WTC11 (cell line): ENCODE measurements around the gene CHTF18. TPM values are rescaled to one million over a fixed set of nuclear protein-coding genes. Genes with fewer than 3 reads are reported as not detected.

Source experiments
- ATAC-seq: fragments of 200-7000 bp; cut with Tn5 transposase; 2 replicates; pipeline ENCODE4 v1.10.0; 2021; ENCODE audit warnings: mild to moderate bottlenecking, moderate library complexity
- CTCF ChIA-PET: fragments of 300-600 bp; sonication (Branson Sonifier 250); formaldehyde crosslinking; loops from one replicate; lab custom pipeline; 2021; ENCODE audit warnings: antibody characterized with exemption; lab: Charles Lee
- POLR2A ChIA-PET: fragments of 350-600 bp; sonication (Branson Sonifier 250); formaldehyde crosslinking; loops from one replicate; lab custom pipeline; 2021; ENCODE audit warnings: antibody characterized with exemption; lab: Charles Lee
- DNase-seq: peaks from one replicate; pipeline ENCODE4 v3.0.0; 2021; ENCODE audit warnings: low spot score
- H3K27ac Mint-ChIP-seq: 2 replicates; pipeline ENCODE4 v1.8.0; 2021; ENCODE audit warnings: mixed read lengths
- H3K27me3 Mint-ChIP-seq: 2 replicates; pipeline ENCODE4 v1.8.0; 2021; ENCODE audit warnings: low read depth, mild to moderate bottlenecking, moderate library complexity, mixed read lengths
- H3K36me3 Mint-ChIP-seq: 2 replicates; pipeline ENCODE4 v1.8.0; 2021; ENCODE audit warnings: mixed read lengths
- H3K4me1 Mint-ChIP-seq: 2 replicates; pipeline ENCODE4 v1.8.0; 2022; ENCODE audit warnings: mixed read lengths
- H3K4me3 Mint-ChIP-seq: 2 replicates; pipeline ENCODE4 v1.8.0; 2021; ENCODE audit warnings: mild to moderate bottlenecking, moderate library complexity, mixed read lengths
- H3K9me3 Mint-ChIP-seq: 2 replicates; pipeline ENCODE4 v1.8.0; 2021; ENCODE audit warnings: mixed read lengths
- ARID4B ChIP-seq: sonication (generic); formaldehyde crosslinking; IDR thresholded peaks from 2 replicates; pipeline ENCODE4 v1.8.0; 2023; ENCODE audit warnings: missing genetic modification reagents, mild to moderate bottlenecking, borderline replicate concordance
- ESRRA ChIP-seq: sonication (generic); formaldehyde crosslinking; IDR thresholded peaks from 2 replicates; pipeline ENCODE4 v1.8.1; 2022; ENCODE audit warnings: mild to moderate bottlenecking, missing genetic modification reagents, borderline replicate concordance
- FOXP1 ChIP-seq: sonication (generic); formaldehyde crosslinking; IDR thresholded peaks from 2 replicates; pipeline ENCODE4 v1.8.0; 2022; ENCODE audit warnings: missing genetic modification reagents, mild to moderate bottlenecking, moderate library complexity, borderline replicate concordance
- GABPB1 ChIP-seq: sonication (generic); formaldehyde crosslinking; IDR thresholded peaks from 2 replicates; pipeline ENCODE4 v1.8.1; 2023; ENCODE audit warnings: mild to moderate bottlenecking, missing genetic modification reagents
- HMGA2 ChIP-seq: fragments of 250-450 bp; sonication (Bioruptor Pico); IDR thresholded peaks from 2 replicates; pipeline ENCODE4 v1.4.0; 2021; ENCODE audit warnings: mild to moderate bottlenecking, moderate library complexity
- IRF2 ChIP-seq: sonication (generic); formaldehyde crosslinking; IDR thresholded peaks from 2 replicates; pipeline ENCODE4 v1.8.0; 2022; ENCODE audit warnings: low read depth, missing genetic modification reagents, borderline replicate concordance
- MAX ChIP-seq: sonication (generic); formaldehyde crosslinking; IDR thresholded peaks from 2 replicates; pipeline ENCODE4 v1.8.0; 2022; ENCODE audit warnings: mild to moderate bottlenecking, missing genetic modification reagents
- MXD4 ChIP-seq: fragments of 250-450 bp; sonication (Bioruptor Pico); IDR thresholded peaks from 2 replicates; pipeline ENCODE4 v1.8.0; 2021; ENCODE audit warnings: mild to moderate bottlenecking, moderate library complexity, borderline replicate concordance
- NR1H2 ChIP-seq: sonication (generic); formaldehyde crosslinking; IDR thresholded peaks from 2 replicates; pipeline ENCODE4 v1.9.0; 2021; ENCODE audit warnings: mild to moderate bottlenecking, moderate library complexity, missing genetic modification reagents
- NR3C1 ChIP-seq: sonication (generic); formaldehyde crosslinking; conservative IDR thresholded peaks from 2 replicates; pipeline ENCODE4 v1.8.1; 2023; ENCODE audit warnings: low read depth, mild to moderate bottlenecking, missing genetic modification reagents
- OVOL2 ChIP-seq: fragments of 250-450 bp; sonication (Bioruptor Pico); IDR thresholded peaks from 2 replicates; pipeline ENCODE4 v1.9.0; 2021; ENCODE audit warnings: mild to moderate bottlenecking, borderline replicate concordance
- SMAD3 ChIP-seq: sonication (generic); formaldehyde crosslinking; IDR thresholded peaks from 2 replicates; pipeline ENCODE4 v1.8.0; 2022; ENCODE audit warnings: missing genetic modification reagents, mild to moderate bottlenecking, borderline replicate concordance
- TEAD1 ChIP-seq: sonication (generic); formaldehyde crosslinking; IDR thresholded peaks from 2 replicates; pipeline ENCODE4 v1.8.0; 2022; ENCODE audit warnings: mild to moderate bottlenecking, missing genetic modification reagents
- ZNF121 ChIP-seq: sonication (generic); formaldehyde crosslinking; IDR thresholded peaks from 2 replicates; pipeline ENCODE4 v1.8.0; 2023; ENCODE audit warnings: missing genetic modification reagents
- ZNF317 ChIP-seq: sonication (generic); formaldehyde crosslinking; IDR thresholded peaks from 2 replicates; pipeline ENCODE4 v1.8.1; 2023; ENCODE audit warnings: low read depth, mild to moderate bottlenecking, moderate library complexity, missing genetic modification reagents, borderline replicate concordance
- ZNF423 ChIP-seq: fragments of 250-450 bp; sonication (Bioruptor Pico); IDR thresholded peaks from 2 replicates; pipeline ENCODE4 v2.1.2; 2022; ENCODE audit warnings: mild to moderate bottlenecking, moderate library complexity
- total RNA-seq: library from RNA; stranded (reverse); gene quantifications from 3 replicates; pipeline ENCODE4 v1.2.3, GENCODE V29; 2021
- TF ChIP-seq, protein P1 (sequence below): sonication (generic); formaldehyde crosslinking; IDR thresholded peaks from 2 replicates; pipeline ENCODE4 v1.8.1; 2022; ENCODE audit warnings: mild to moderate bottlenecking, moderate library complexity, missing genetic modification reagents
- TF ChIP-seq, protein P2 (sequence below): fragments of 200-600 bp; IDR thresholded peaks from 2 replicates; pipeline ENCODE4 v1.8.0; 2022; ENCODE audit warnings: antibody characterized with exemption
- TF ChIP-seq, protein P3 (sequence below): sonication (generic); formaldehyde crosslinking; IDR thresholded peaks from 2 replicates; pipeline ENCODE4 v1.8.1; 2023; ENCODE audit warnings: mild to moderate bottlenecking, missing genetic modification reagents
- TF ChIP-seq, protein P4 (sequence below): sonication (generic); formaldehyde crosslinking; IDR thresholded peaks from 2 replicates; pipeline ENCODE4 v1.8.1; 2023; ENCODE audit warnings: mild to moderate bottlenecking, missing genetic modification reagents, moderate library complexity

Gene CHTF18
- total RNA-seq, 1 experiment from 2014 or later, result 183 TPM

GRCh38 chr16:808085-808386 is 19.6 kb downstream of the CHTF18 start:
- Mint-ChIP-seq H3K4me3 (peak overlapping the region; percentile 99), H3K9me3 (peaks cover 3% of the 10 kb centered on the region), H3K27me3 (peaks cover 34% of the 10 kb centered on the region), H3K36me3 (peaks cover 2% of the 10 kb centered on the region; the same call in 1 of the 2 replicates), H3K27ac (peak overlapping the region; percentile 98), H3K4me1 (peaks cover 9% of the 10 kb centered on the region)
- ChIA-PET CTCF (interaction anchor here (0.9 to 1.3 kb wide), 2 partner anchors 13 to 122 kb away, joined by 3 to 4 read pairs; no protein-coding TSS in a partner anchor), POLR2A (no interaction called here)
- DNase-seq, result no peak
- ATAC-seq, result no peak
- TF ChIP-seq NR3C1 (CRISPR knock-in tag) (no peak), NR1H2 (no peak), HMGA2 (CRISPR knock-in tag) (no peak), MAX (peak; percentile 71; the same call in 1 of the 2 replicates), IRF2 (no peak), ZNF121 (no peak), TEAD1 (CRISPR knock-in tag) (no peak)
- TF ChIP-seq, protein P1, sequence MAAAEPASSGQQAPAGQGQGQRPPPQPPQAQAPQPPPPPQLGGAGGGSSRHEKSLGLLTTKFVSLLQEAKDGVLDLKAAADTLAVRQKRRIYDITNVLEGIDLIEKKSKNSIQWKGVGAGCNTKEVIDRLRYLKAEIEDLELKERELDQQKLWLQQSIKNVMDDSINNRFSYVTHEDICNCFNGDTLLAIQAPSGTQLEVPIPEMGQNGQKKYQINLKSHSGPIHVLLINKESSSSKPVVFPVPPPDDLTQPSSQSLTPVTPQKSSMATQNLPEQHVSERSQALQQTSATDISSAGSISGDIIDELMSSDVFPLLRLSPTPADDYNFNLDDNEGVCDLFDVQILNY (CRISPR knock-in tag), result no peak; the same call in 1 of the 2 replicates

DNA sequence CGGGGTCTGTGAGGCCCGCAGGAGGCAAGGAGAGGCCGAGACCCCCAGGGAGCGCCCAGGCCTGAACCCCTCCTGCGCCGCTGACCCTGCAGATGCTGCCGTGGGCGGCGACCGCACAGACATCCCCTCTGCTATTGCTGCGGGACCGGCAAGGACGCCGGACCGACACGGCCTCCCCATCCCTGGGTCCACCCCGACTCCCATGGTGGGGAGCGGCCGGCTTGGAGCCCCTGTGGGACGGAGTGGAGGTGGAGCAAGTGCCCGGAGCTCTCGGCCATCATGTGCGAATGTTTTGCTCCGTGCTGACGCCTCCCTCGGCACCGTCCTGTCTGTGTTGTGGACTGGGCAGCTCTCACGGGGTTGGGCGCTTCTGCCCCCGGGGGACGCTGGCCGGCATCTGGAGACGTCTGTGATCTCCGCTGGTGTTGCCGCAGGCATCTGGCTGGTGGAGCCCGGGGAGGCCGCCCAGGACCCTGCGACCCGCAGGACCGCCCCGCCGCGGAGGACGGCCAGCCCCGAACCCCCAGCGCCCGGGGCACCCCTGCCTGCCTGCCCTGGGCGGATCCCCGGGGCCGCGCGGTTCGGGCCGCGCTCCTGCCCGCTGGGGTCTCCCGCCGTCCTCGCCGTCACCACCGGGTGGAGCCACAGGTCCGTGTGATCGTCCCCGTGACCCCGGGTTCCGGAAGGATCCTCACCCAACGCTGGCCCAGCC is 24.9 kb downstream of the CHTF18 start:
- POLR2A ChIA-PET, result no interaction called here
- peak; percentile 49; the same call in 1 of the 2 replicates for TF ChIP-seq ZNF423 (CRISPR knock-in tag)
- peak; percentile 78; the same call in 1 of the 2 replicates for TF ChIP-seq FOXP1 (CRISPR knock-in tag)
- TF ChIP-seq ESRRA, result 0 out of 2 replicates have a peak, but pooled peaks have one; percentile 63
- no peak for TF ChIP-seq OVOL2 (CRISPR knock-in tag)
- TF ChIP-seq MXD4 (CRISPR knock-in tag), result no peak
- TF ChIP-seq, protein P1 (CRISPR knock-in tag), result 0 out of 2 replicates have a peak, but pooled peaks have one; percentile 55
- no peak for TF ChIP-seq GABPB1
- TF ChIP-seq, protein P2, sequence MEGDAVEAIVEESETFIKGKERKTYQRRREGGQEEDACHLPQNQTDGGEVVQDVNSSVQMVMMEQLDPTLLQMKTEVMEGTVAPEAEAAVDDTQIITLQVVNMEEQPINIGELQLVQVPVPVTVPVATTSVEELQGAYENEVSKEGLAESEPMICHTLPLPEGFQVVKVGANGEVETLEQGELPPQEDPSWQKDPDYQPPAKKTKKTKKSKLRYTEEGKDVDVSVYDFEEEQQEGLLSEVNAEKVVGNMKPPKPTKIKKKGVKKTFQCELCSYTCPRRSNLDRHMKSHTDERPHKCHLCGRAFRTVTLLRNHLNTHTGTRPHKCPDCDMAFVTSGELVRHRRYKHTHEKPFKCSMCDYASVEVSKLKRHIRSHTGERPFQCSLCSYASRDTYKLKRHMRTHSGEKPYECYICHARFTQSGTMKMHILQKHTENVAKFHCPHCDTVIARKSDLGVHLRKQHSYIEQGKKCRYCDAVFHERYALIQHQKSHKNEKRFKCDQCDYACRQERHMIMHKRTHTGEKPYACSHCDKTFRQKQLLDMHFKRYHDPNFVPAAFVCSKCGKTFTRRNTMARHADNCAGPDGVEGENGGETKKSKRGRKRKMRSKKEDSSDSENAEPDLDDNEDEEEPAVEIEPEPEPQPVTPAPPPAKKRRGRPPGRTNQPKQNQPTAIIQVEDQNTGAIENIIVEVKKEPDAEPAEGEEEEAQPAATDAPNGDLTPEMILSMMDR, result peak; percentile 50; the same call in 1 of the 2 replicates
- TF ChIP-seq ARID4B, result 0 out of 2 replicates have a peak, but pooled peaks have one; percentile 47
- 0 out of 2 replicates have a peak, but pooled peaks have one; percentile 41 for TF ChIP-seq TEAD1 (CRISPR knock-in tag)
- no peak for TF ChIP-seq SMAD3
- TF ChIP-seq, protein P3, sequence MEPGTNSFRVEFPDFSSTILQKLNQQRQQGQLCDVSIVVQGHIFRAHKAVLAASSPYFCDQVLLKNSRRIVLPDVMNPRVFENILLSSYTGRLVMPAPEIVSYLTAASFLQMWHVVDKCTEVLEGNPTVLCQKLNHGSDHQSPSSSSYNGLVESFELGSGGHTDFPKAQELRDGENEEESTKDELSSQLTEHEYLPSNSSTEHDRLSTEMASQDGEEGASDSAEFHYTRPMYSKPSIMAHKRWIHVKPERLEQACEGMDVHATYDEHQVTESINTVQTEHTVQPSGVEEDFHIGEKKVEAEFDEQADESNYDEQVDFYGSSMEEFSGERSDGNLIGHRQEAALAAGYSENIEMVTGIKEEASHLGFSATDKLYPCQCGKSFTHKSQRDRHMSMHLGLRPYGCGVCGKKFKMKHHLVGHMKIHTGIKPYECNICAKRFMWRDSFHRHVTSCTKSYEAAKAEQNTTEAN (CRISPR knock-in tag), result no peak
- TF ChIP-seq ZNF317, result 0 out of 2 replicates have a peak, but pooled peaks have one; percentile 7
- TF ChIP-seq, protein P4, sequence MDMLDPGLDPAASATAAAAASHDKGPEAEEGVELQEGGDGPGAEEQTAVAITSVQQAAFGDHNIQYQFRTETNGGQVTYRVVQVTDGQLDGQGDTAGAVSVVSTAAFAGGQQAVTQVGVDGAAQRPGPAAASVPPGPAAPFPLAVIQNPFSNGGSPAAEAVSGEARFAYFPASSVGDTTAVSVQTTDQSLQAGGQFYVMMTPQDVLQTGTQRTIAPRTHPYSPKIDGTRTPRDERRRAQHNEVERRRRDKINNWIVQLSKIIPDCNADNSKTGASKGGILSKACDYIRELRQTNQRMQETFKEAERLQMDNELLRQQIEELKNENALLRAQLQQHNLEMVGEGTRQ (CRISPR knock-in tag), result 0 out of 2 replicates have a peak, but pooled peaks have one; percentile 21
- CTCF ChIA-PET, result interaction anchor here (0.7 to 4.3 kb wide), 6 partner anchors 65 to 290 kb away, joined by 3 to 33 read pairs (median 4); no protein-coding TSS in a partner anchor
- Mint-ChIP-seq H3K4me3 (peak overlapping the region; percentile 54), H3K36me3 (no peaks in the 10 kb centered on the region), H3K27me3 (peaks cover 13% of the 10 kb centered on the region), H3K4me1 (peaks cover 8% of the 10 kb centered on the region), H3K9me3 (peaks cover 3% of the 10 kb centered on the region), H3K27ac (no peak overlapping the region)
- ATAC-seq (peak; percentile 91), DNase-seq (peak; percentile 80)
